Activated naive CD8-positive, alpha-beta T cell treated with anti-CD3 and anti-CD28 coated beads, Interleukin-2, amount 50 U/mL, for 24 hours (primary cell): ENCODE measurements around the gene ADAMTS18.

Experiments
- ATAC-seq: fragments of 150-1000 bp; cut with Tn5 transposase; one replicate; pipeline ENCODE4 v1.10.0; 2021
- DNase-seq: peaks from one replicate; pipeline ENCODE4 v3.0.0; 2021
- H3K27ac Mint-ChIP-seq: one replicate; pipeline ENCODE4 v1.8.0; 2021; ENCODE audit warnings: mild to moderate bottlenecking, mixed read lengths
- H3K27me3 Mint-ChIP-seq: one replicate; pipeline ENCODE4 v1.8.0; 2021; ENCODE audit warnings: mixed read lengths
- H3K36me3 Mint-ChIP-seq: one replicate; pipeline ENCODE4 v1.8.0; 2021; ENCODE audit warnings: low read depth, mixed read lengths
- H3K4me1 Mint-ChIP-seq: one replicate; pipeline ENCODE4 v1.8.0; 2021; ENCODE audit warnings: mixed read lengths
- H3K4me3 Mint-ChIP-seq: one replicate; pipeline ENCODE4 v1.8.0; 2021; ENCODE audit warnings: mild to moderate bottlenecking, moderate library complexity, mixed read lengths
- H3K9me3 Mint-ChIP-seq: one replicate; pipeline ENCODE4 v1.8.0; 2021; ENCODE audit warnings: mixed read lengths

ADAMTS18 gene

GRCh38 chr16:77331802-77332586, 102.8 kb downstream of the ADAMTS18 start:
- no peaks in the 10 kb centered on the region for H3K36me3 Mint-ChIP-seq
- no peak overlapping the region for H3K4me3 Mint-ChIP-seq
- no peak overlapping the region for H3K27ac Mint-ChIP-seq
- H3K27me3 Mint-ChIP-seq = peaks cover 6% of the 10 kb centered on the region
- ATAC-seq = no peak
- H3K9me3 Mint-ChIP-seq = no peaks in the 10 kb centered on the region
- H3K4me1 Mint-ChIP-seq = no peaks in the 10 kb centered on the region
- DNase-seq = no peak

DNA sequence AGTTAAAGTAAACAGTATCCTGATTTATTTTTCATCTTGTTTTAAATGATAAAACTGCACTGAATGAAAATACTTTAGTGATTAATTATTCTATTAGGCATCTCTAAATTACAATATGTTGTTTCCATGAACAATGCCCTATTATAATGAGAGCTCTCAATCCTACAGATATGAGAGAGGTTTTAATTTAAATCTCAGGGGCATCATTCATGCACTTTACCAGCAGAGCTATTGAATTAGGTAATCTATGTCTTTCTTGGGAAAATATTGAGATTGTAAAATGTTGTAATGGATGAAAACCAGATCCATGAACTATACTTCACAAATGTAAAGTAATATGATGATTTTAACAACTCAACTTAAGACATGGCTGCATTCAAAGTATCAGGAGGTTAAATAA, 103.8 kb downstream of the ADAMTS18 start:
- H3K36me3 Mint-ChIP-seq = no peaks in the 10 kb centered on the region
- peaks cover 6% of the 10 kb centered on the region for H3K27me3 Mint-ChIP-seq
- no peaks in the 10 kb centered on the region for H3K4me1 Mint-ChIP-seq
- H3K27ac Mint-ChIP-seq = no peak overlapping the region
- peaks cover 4% of the 10 kb centered on the region for H3K9me3 Mint-ChIP-seq
- ATAC-seq (no peak), DNase-seq (no peak)
- H3K4me3 Mint-ChIP-seq = no peak overlapping the region

- DNase-seq (no peak), ATAC-seq (no peak)
- Mint-ChIP-seq H3K27ac (no peak overlapping the region), H3K9me3 (peaks cover 4% of the 10 kb centered on the region), H3K27me3 (peaks cover 6% of the 10 kb centered on the region), H3K36me3 (no peaks in the 10 kb centered on the region), H3K4me3 (no peak overlapping the region), H3K4me1 (no peaks in the 10 kb centered on the region)
These were observed 104.3 kb downstream of the ADAMTS18 start for GRCh38 chr16:77330332-77331042.

DNA sequence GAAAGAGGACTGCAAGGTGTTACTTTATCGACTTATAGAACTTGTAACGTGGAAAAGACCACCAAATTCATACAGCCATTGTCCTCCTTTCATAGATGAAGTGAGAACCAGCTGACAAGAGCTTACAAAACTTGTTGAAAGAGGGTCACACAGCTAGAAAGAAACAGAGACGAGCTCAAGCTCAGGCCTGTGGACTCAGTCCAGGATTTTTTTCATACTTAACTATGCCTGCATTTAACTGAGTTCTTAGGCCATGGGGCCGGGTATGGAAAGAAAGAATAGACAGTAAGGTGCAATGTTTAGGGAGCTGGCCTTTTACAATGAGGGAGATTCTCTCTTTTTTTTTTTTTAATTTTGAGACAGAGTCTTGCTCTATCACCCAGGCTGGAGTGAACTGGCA, 106.1 kb downstream of the ADAMTS18 start:
- no peak for ATAC-seq
- H3K9me3 Mint-ChIP-seq = peaks cover 4% of the 10 kb centered on the region

DNA sequence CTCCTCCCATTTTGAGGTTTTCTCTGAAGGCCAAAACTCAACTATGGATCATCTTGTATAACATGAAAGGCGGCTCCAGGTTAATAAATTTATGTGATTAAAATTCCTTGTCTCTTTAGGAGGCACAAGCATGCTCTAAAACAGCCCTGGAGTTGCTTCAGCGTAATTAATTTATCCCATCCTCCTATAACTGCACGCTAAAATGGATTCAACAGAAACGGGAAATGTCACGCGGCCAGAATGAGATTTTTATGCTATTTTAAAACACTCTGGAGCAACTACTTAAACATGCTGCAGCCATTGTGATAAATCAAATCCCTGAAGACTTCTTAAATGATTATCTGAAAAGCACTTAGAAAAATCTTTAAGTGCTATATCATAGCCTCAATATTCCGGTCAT, 106.6 kb downstream of the ADAMTS18 start:
- ATAC-seq = no peak
- no peak overlapping the region for H3K4me3 Mint-ChIP-seq

More for the DNA sequence above, 106.1 kb downstream of the ADAMTS18 start:
- DNase-seq = no peak
- Mint-ChIP-seq H3K27me3 (peaks cover 10% of the 10 kb centered on the region), H3K4me3 (no peak overlapping the region), H3K4me1 (no peaks in the 10 kb centered on the region), H3K27ac (no peak overlapping the region), H3K36me3 (no peaks in the 10 kb centered on the region)

GRCh38 chr16:77327717-77328116, 107.1 kb downstream of the ADAMTS18 start:
- Mint-ChIP-seq H3K4me3 (no peak overlapping the region), H3K36me3 (no peaks in the 10 kb centered on the region), H3K4me1 (no peaks in the 10 kb centered on the region), H3K27me3 (peaks cover 10% of the 10 kb centered on the region), H3K27ac (no peak overlapping the region), H3K9me3 (peaks cover 4% of the 10 kb centered on the region)
- DNase-seq = no peak
- ATAC-seq = no peak

More for the DNA sequence above, 106.6 kb downstream of the ADAMTS18 start:
- Mint-ChIP-seq H3K27me3 (peaks cover 10% of the 10 kb centered on the region), H3K36me3 (no peaks in the 10 kb centered on the region), H3K27ac (no peak overlapping the region), H3K4me1 (no peaks in the 10 kb centered on the region), H3K9me3 (peaks cover 4% of the 10 kb centered on the region)
- no peak for DNase-seq

- no peak overlapping the region for H3K27ac Mint-ChIP-seq
- H3K27me3 Mint-ChIP-seq = peaks cover 8% of the 10 kb centered on the region
- H3K36me3 Mint-ChIP-seq = no peaks in the 10 kb centered on the region
- H3K4me3 Mint-ChIP-seq = no peak overlapping the region
- peaks cover 8% of the 10 kb centered on the region for H3K9me3 Mint-ChIP-seq
- ATAC-seq (no peak), DNase-seq (no peak)
- no peaks in the 10 kb centered on the region for H3K4me1 Mint-ChIP-seq
These were observed 110.1 kb downstream of the ADAMTS18 start for GRCh38 chr16:77324729-77325128.

DNA sequence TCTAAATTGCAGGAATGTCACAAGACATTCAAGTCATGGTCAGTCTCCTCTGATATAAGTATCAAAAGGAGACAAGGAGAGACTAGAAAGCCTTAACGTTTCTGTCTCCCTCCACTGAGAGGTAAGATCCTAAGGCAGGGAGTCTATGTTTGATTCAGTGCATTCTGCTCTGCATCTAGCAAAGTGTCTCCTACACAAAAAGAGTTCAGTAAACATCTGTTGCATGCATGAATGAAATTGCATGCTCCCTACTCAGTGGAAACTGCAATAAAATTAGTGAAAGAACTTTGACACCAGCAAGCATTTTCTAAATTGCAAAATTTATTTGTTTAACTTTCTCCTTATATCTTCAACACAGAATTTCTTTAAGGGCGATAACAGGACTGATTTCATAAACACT, 111.1 kb downstream of the ADAMTS18 start:
- Mint-ChIP-seq H3K4me3 (no peak overlapping the region), H3K36me3 (no peaks in the 10 kb centered on the region), H3K4me1 (no peaks in the 10 kb centered on the region), H3K27ac (no peak overlapping the region), H3K9me3 (peaks cover 8% of the 10 kb centered on the region), H3K27me3 (peaks cover 9% of the 10 kb centered on the region)
- ATAC-seq (no peak), DNase-seq (no peak)

DNA sequence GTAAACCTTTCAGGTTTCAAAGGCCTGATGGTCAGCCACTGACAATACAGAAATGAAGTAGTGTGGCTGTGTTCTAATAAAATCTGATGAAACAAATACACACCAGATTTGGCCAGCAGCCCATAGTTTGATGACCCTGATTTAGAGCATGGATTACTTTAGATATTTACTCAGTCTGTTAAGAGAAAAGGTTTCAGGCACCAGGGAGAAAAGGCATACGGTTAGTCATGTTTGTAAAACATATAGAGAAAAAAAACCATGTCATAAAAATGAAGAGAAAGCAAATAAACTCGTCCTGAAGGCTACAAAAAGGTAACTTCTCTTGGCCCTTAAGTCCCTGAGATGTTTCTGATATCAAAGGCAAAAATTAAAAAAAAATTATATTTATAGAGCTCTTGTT, 112.1 kb downstream of the ADAMTS18 start:
- H3K4me1 Mint-ChIP-seq = no peaks in the 10 kb centered on the region
- no peak for DNase-seq
- ATAC-seq = no peak
- peaks cover 8% of the 10 kb centered on the region for H3K9me3 Mint-ChIP-seq
- no peak overlapping the region for H3K4me3 Mint-ChIP-seq
- no peaks in the 10 kb centered on the region for H3K36me3 Mint-ChIP-seq
- H3K27ac Mint-ChIP-seq = no peak overlapping the region
- H3K27me3 Mint-ChIP-seq = peaks cover 9% of the 10 kb centered on the region

DNA sequence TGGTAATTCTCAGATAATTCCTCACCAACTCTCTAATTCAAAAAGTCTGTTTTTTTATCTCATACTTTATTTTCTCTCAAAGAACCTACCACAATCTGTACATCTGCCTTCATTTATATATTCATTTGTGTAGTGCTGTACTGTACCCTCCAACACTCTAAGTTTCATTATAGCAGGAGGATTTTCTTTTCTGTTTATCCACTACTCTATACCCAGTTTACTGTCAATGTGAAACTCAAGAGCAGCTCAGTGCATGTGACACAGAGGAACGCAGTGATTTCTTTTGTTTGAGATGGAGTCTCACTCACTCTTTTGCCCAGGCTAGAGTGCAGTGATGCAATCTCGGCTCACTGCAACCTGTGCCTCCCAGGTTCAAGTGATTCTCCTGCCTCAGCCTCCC, 117.8 kb downstream of the ADAMTS18 start:
- no peak for DNase-seq
- ATAC-seq = no peak
- H3K4me3 Mint-ChIP-seq = no peak overlapping the region
- no peaks in the 10 kb centered on the region for H3K36me3 Mint-ChIP-seq
- H3K27me3 Mint-ChIP-seq = peaks cover 5% of the 10 kb centered on the region
- H3K4me1 Mint-ChIP-seq = no peaks in the 10 kb centered on the region
- H3K27ac Mint-ChIP-seq = peak overlapping the region; percentile 12
- H3K9me3 Mint-ChIP-seq = peaks cover 1% of the 10 kb centered on the region

DNA sequence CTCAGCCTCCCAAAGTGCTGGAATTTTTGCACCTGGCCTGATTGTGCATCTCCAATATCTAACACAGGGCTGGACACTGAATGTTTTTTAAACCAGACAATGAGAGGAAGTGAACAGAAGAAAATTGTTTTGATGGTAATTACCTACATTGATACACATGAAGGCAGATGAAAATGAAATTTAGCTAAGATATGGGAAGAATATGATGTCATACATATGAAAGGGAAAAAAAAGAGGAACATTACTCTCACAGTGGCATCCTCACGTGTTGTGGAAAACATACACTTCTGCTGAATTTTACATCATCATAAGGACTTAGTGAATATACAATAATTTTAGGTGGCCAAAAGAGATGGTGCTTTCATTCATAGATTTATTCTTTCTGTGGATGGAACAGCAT, 124.0 kb downstream of the ADAMTS18 start:
- Mint-ChIP-seq H3K27me3 (peaks cover 21% of the 10 kb centered on the region), H3K4me3 (no peak overlapping the region), H3K36me3 (no peaks in the 10 kb centered on the region), H3K4me1 (peaks cover 12% of the 10 kb centered on the region), H3K9me3 (no peaks in the 10 kb centered on the region), H3K27ac (no peak overlapping the region)
- ATAC-seq (no peak), DNase-seq (no peak)

- DNase-seq (no peak), ATAC-seq (peak; percentile 96)
- Mint-ChIP-seq H3K27me3 (peaks cover 24% of the 10 kb centered on the region), H3K27ac (peak overlapping the region; percentile 30), H3K4me3 (no peak overlapping the region), H3K36me3 (no peaks in the 10 kb centered on the region), H3K9me3 (no peaks in the 10 kb centered on the region), H3K4me1 (peaks cover 12% of the 10 kb centered on the region)
These were observed 126.7 kb downstream of the ADAMTS18 start for GRCh38 chr16:77308163-77308561.

DNA sequence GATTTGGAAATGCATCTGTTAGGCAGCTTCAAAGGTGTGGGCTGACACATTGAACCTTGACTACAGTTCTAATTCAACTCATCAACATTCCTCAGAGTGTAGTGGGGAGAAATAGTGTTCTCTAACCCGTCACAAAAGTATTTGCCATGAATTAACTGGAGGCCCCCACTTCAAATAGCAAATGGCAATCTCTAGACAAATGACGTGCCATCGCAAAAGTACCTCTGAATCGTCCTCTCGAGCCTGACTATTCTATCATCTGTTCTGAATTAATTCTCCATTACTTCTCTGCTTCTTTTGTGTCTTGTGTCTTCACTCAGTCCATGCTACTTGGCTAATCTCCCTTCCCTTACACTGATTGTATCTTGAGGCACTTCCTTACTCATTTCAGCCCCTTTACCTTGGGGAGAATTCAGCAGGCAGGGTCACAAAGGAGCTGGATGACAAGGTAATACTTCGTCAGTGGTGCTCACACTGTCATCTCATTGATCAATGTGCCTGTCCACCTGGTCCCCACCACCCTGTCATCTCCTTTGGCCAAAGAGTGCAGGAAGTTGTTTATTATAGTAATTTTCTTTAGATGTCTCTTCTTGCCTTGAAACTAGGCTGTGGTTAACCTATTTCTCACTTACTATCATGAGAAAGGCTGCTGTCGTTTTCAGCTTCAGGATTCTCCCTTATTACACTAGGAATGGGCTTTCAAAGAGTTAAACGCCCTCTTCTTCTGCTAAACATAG, 127.2 kb downstream of the ADAMTS18 start:
- DNase-seq (no peak), ATAC-seq (peak; percentile 7)
- Mint-ChIP-seq H3K27ac (no peak overlapping the region), H3K4me3 (no peak overlapping the region), H3K36me3 (no peaks in the 10 kb centered on the region), H3K27me3 (peaks cover 21% of the 10 kb centered on the region), H3K4me1 (peaks cover 12% of the 10 kb centered on the region), H3K9me3 (no peaks in the 10 kb centered on the region)

GRCh38 chr16:77306075-77306474, 128.8 kb downstream of the ADAMTS18 start:
- H3K9me3 Mint-ChIP-seq = no peaks in the 10 kb centered on the region

GRCh38 chr16:77304877-77305276, 130.0 kb downstream of the ADAMTS18 start:
- Mint-ChIP-seq H3K9me3 (no peaks in the 10 kb centered on the region), H3K36me3 (no peaks in the 10 kb centered on the region), H3K27ac (no peak overlapping the region), H3K27me3 (peaks cover 23% of the 10 kb centered on the region), H3K4me3 (no peak overlapping the region), H3K4me1 (peaks cover 12% of the 10 kb centered on the region)
- DNase-seq = no peak
- no peak for ATAC-seq

More at GRCh38 chr16:77306075-77306474, 128.8 kb downstream of the ADAMTS18 start:
- ATAC-seq (no peak), DNase-seq (no peak)
- no peak overlapping the region for H3K27ac Mint-ChIP-seq
- peaks cover 21% of the 10 kb centered on the region for H3K27me3 Mint-ChIP-seq
- peaks cover 12% of the 10 kb centered on the region for H3K4me1 Mint-ChIP-seq
- no peak overlapping the region for H3K4me3 Mint-ChIP-seq
- H3K36me3 Mint-ChIP-seq = no peaks in the 10 kb centered on the region
